ENCODE results near the gene MEN1. TPM values are rescaled to one million over a fixed set of nuclear protein-coding genes. Genes with fewer than 3 reads are reported as not detected.
A peak's percentile ranks its signal among the peaks of the same experiment; 100 is the strongest.

The MEN1 gene
- total RNA-seq, 2 donors from 2014 or later, result 11.6 to 16.0 TPM

GRCh38 chr11:64844330-64845128 is 34.2 kb upstream of the MEN1 start, which contains the start of gene CDC42BPG:
TSS of gene CDC42BPG (minus strand) at chr11:64844653. CDS start at chr11:64844569, 84 bp downstream.
- no peak for ATAC-seq (ENCODE audit: insufficient number of reproducible peaks, low FRiP score, low read depth)
- Histone ChIP-seq H3K4me3 (peak within 1 kb of the TSS; percentile 70), H3K27ac (no peak within 1 kb of the TSS), H3K4me1 (ENCODE audit: control insufficient read depth in 1 of 2, low read depth in 2 of 2) (peaks cover 7 to 29% of the 10 kb centered on the region in 2 donors), H3K27me3 (replicated peaks; ENCODE audit: insufficient read depth) (no peaks in the 10 kb centered on the region), H3K36me3 (no peaks in the 10 kb centered on the region), H3K9me3 (no peaks in the 10 kb centered on the region)
- TF ChIP-seq CTCF (IDR thresholded peaks at IDR 0.05), result peak; percentile 54
- no peak for DNase-seq (ENCODE audit: low spot score)

GRCh38 chr11:64843686-64844329 is 33.5 kb upstream of the MEN1 start:
- Histone ChIP-seq H3K36me3 (no peaks in the 10 kb centered on the region), H3K27ac (no peak overlapping the region), H3K4me3 (peak overlapping the region; percentile 70), H3K27me3 (replicated peaks; ENCODE audit: insufficient read depth) (no peaks in the 10 kb centered on the region), H3K4me1 (ENCODE audit: control insufficient read depth in 1 of 2, low read depth in 2 of 2) (peaks cover 3 to 22% of the 10 kb centered on the region in 2 donors), H3K9me3 (no peaks in the 10 kb centered on the region)
- DNase-seq (ENCODE audit: low spot score) (no peak), ATAC-seq (ENCODE audit: insufficient number of reproducible peaks, low FRiP score, low read depth) (no peak)
- TF ChIP-seq CTCF (IDR thresholded peaks at IDR 0.05), result no peak

- no peak for TF ChIP-seq CTCF (IDR thresholded peaks at IDR 0.05)
- Histone ChIP-seq H3K36me3 (no peaks in the 10 kb centered on the region), H3K4me1 (ENCODE audit: control insufficient read depth in 1 of 2, low read depth in 2 of 2) (peaks cover 3 to 17% of the 10 kb centered on the region in 2 donors), H3K27me3 (replicated peaks; ENCODE audit: insufficient read depth) (no peaks in the 10 kb centered on the region), H3K27ac (no peak overlapping the region), H3K9me3 (no peaks in the 10 kb centered on the region), H3K4me3 (no peak overlapping the region)
- ATAC-seq (ENCODE audit: insufficient number of reproducible peaks, low FRiP score, low read depth) (no peak), DNase-seq (ENCODE audit: low spot score) (no peak)
Observed at GRCh38 chr11:64842851-64843685, 32.7 kb upstream of the MEN1 start.

- Histone ChIP-seq H3K27me3 (replicated peaks; ENCODE audit: insufficient read depth) (no peaks in the 10 kb centered on the region), H3K4me3 (no peak overlapping the region), H3K4me1 (ENCODE audit: control insufficient read depth in 1 of 2, low read depth in 2 of 2) (peaks cover 3 to 11% of the 10 kb centered on the region in 2 donors), H3K27ac (no peak overlapping the region), H3K9me3 (no peaks in the 10 kb centered on the region), H3K36me3 (no peaks in the 10 kb centered on the region)
- DNase-seq (ENCODE audit: low spot score) (no peak), ATAC-seq (ENCODE audit: insufficient number of reproducible peaks, low FRiP score, low read depth) (no peak)
- no peak for TF ChIP-seq CTCF (IDR thresholded peaks at IDR 0.05)
Observed at GRCh38 chr11:64842366-64842759, 32.0 kb upstream of the MEN1 start.

Data from thoracic aorta (tissue), 2 donors.